Dedifferentiated amniotic fluid mesenchymal stem cell (primary cell): ENCODE measurements around the gene SIRT2.

ENCODE experiments used
- DNase-seq: peaks from one replicate; pipeline ENCODE4 v3.0.0-alpha.2; 2016; ENCODE audit errors: extremely low spot score

The SIRT2 gene

GRCh38 chr19:38920602-38921419, 21.4 kb upstream of the SIRT2 start:
- DNase-seq, result no peak

- no peak for DNase-seq
Observed at GRCh38 chr19:38919837-38920601, 20.6 kb upstream of the SIRT2 start.

- no peak for DNase-seq
Observed at GRCh38 chr19:38918526-38918925, 19.1 kb upstream of the SIRT2 start.

GRCh38 chr19:38917921-38918491, 18.6 kb upstream of the SIRT2 start:
- no peak for DNase-seq

- no peak for DNase-seq
Observed at GRCh38 chr19:38917516-38917915, 18.1 kb upstream of the SIRT2 start.

GRCh38 chr19:38915329-38916321, 16.2 kb upstream of the SIRT2 start:
- no peak for DNase-seq

- DNase-seq, result no peak
Observed at GRCh38 chr19:38913958-38914357, 14.5 kb upstream of the SIRT2 start.

- DNase-seq, result no peak
Observed at GRCh38 chr19:38912600-38913514, 13.4 kb upstream of the SIRT2 start.

- DNase-seq, result no peak
Observed at GRCh38 chr19:38911388-38912001, 12.1 kb upstream of the SIRT2 start.

GRCh38 chr19:38910488-38910887, 11.1 kb upstream of the SIRT2 start:
- no peak for DNase-seq

GRCh38 chr19:38908911-38909310, 9.5 kb upstream of the SIRT2 start:
- DNase-seq, result no peak

GRCh38 chr19:38907670-38908069, 8.3 kb upstream of the SIRT2 start:
- DNase-seq, result no peak

- no peak for DNase-seq
Observed at GRCh38 chr19:38907227-38907626, 7.8 kb upstream of the SIRT2 start.

GRCh38 chr19:38905620-38906019, 6.2 kb upstream of the SIRT2 start:
- no peak for DNase-seq

- DNase-seq, result no peak
Observed at GRCh38 chr19:38904581-38905539, 5.4 kb upstream of the SIRT2 start.

GRCh38 chr19:38901683-38902082, 2.3 kb upstream of the SIRT2 start:
- no peak for DNase-seq

GRCh38 chr19:38900743-38901190, 1.3 kb upstream of the SIRT2 start:
- DNase-seq, result no peak

- no peak for DNase-seq
Observed at GRCh38 chr19:38900202-38900629, 798 bp upstream of the SIRT2 start.
